GM12891 (cell line): ENCODE measurements around the gene GAB1.

ENCODE experiments used
- DNase-seq: peaks from one replicate; pipeline ENCODE4 v3.0.0; 2011; ENCODE audit warnings: low spot score; ENCODE audit not compliant: insufficient read length
- FAIRE-seq: peaks from 2 replicates; lab custom pipeline; 2011; peaks lifted over from hg19 to GRCh38; lab: Jason Lieb, UNC
- PAX5 ChIP-seq: IDR thresholded peaks from 2 replicates; pipeline ENCODE4 v1.6.1; 2011; ENCODE audit warnings: low read length, moderate library complexity, mild to moderate bottlenecking; ENCODE audit not compliant: insufficient read depth, severe bottlenecking
- POLR2A ChIP-seq: IDR thresholded peaks from 2 replicates; pipeline ENCODE4 v1.6.1; 2011; ENCODE audit warnings: low read depth, low read length, control low read depth
- POLR2AphosphoS5 ChIP-seq: IDR thresholded peaks from 2 replicates; pipeline ENCODE4 v1.6.1; 2011; ENCODE audit warnings: low read depth, low read length, control low read depth
- POU2F2 ChIP-seq: IDR thresholded peaks from 2 replicates; pipeline ENCODE4 v1.6.1; 2011; ENCODE audit warnings: low read depth, mild to moderate bottlenecking, control low read depth, low read length, moderate library complexity
- SPI1 ChIP-seq: IDR thresholded peaks from 2 replicates; pipeline ENCODE4 v1.6.1; 2011; ENCODE audit warnings: low read depth, low read length, control low read depth
- TAF1 ChIP-seq: IDR thresholded peaks from 2 replicates; pipeline ENCODE4 v1.6.1; 2011; ENCODE audit warnings: low read depth, low read length, control low read depth

GAB1 gene

GRCh38 chr4:143302536-143302935 lies 34.1 kb upstream of the GAB1 start:
- no peak for DNase-seq
- no peak for FAIRE-seq
- TF ChIP-seq PAX5 (no peak), POLR2AphosphoS5 (no peak)

GRCh38 chr4:143306788-143307187 lies 29.9 kb upstream of the GAB1 start:
- FAIRE-seq (no peak), DNase-seq (no peak)
- no peak for TF ChIP-seq PAX5

- TF ChIP-seq POLR2A (no peak), PAX5 (no peak), POLR2AphosphoS5 (no peak), POU2F2 (no peak), SPI1 (no peak), TAF1 (no peak)
- no peak for FAIRE-seq
- no peak for DNase-seq
These were observed 29.1 kb upstream of the GAB1 start for GRCh38 chr4:143307531-143307930.

- DNase-seq (no peak), FAIRE-seq (no peak)
- TF ChIP-seq POU2F2 (no peak), SPI1 (no peak), PAX5 (no peak), TAF1 (no peak), POLR2AphosphoS5 (no peak), POLR2A (no peak)
These were observed 28.3 kb upstream of the GAB1 start for GRCh38 chr4:143308377-143308776.

GRCh38 chr4:143311924-143312323 lies 24.8 kb upstream of the GAB1 start:
- no peak for DNase-seq
- TF ChIP-seq PAX5 (no peak), POLR2A (no peak), POU2F2 (no peak), POLR2AphosphoS5 (no peak), SPI1 (no peak), TAF1 (no peak)
- no peak for FAIRE-seq

GRCh38 chr4:143313521-143313920 lies 23.2 kb upstream of the GAB1 start:
- FAIRE-seq, result no peak
- no peak for DNase-seq
- TF ChIP-seq POLR2A, result no peak
- TF ChIP-seq PAX5, result no peak
- TF ChIP-seq TAF1, result no peak
- TF ChIP-seq POU2F2, result no peak
- TF ChIP-seq POLR2AphosphoS5, result no peak

GRCh38 chr4:143313996-143314395 lies 22.7 kb upstream of the GAB1 start:
- no peak for FAIRE-seq
- DNase-seq, result no peak
- TF ChIP-seq POLR2AphosphoS5 (no peak), PAX5 (no peak), TAF1 (no peak), POU2F2 (no peak), SPI1 (no peak), POLR2A (no peak)

- DNase-seq (no peak), FAIRE-seq (no peak)
- TF ChIP-seq TAF1, result no peak
- no peak for TF ChIP-seq SPI1
These were observed 16.6 kb upstream of the GAB1 start for GRCh38 chr4:143320113-143320512.

GRCh38 chr4:143326735-143327134 lies 9.9 kb upstream of the GAB1 start:
- no peak for FAIRE-seq
- no peak for DNase-seq
- TF ChIP-seq TAF1 (no peak), PAX5 (no peak)

- DNase-seq, result no peak
- no peak for FAIRE-seq
- no peak for TF ChIP-seq POU2F2
- no peak for TF ChIP-seq POLR2AphosphoS5
- no peak for TF ChIP-seq POLR2A
- TF ChIP-seq SPI1, result no peak
- TF ChIP-seq TAF1, result no peak
- no peak for TF ChIP-seq PAX5
These were observed 6.7 kb upstream of the GAB1 start for GRCh38 chr4:143329985-143330384.

- TF ChIP-seq POLR2AphosphoS5, result no peak
- TF ChIP-seq SPI1, result 0 out of 2 replicates have a peak, but pooled peaks have one; percentile 30
- 0 out of 2 replicates have a peak, but pooled peaks have one; percentile 10 for TF ChIP-seq TAF1
- no peak for TF ChIP-seq POLR2A
- peak; percentile 13 for FAIRE-seq
These were observed 496 bp upstream of the GAB1 start for GRCh38 chr4:143335979-143336780.

More at GRCh38 chr4:143335979-143336780, 496 bp upstream of the GAB1 start:
- DNase-seq, result peak; percentile 33
